HG02884 (cell line): ENCODE results near the gene TPO.

Experiments used
- ATAC-seq: cut with Tn5 transposase; IDR thresholded peaks from one replicate; pipeline ENCODE4 v1.9.1; 2021; ENCODE audit warnings: mild to moderate bottlenecking, moderate library complexity; ENCODE audit not compliant: unreplicated experiment

The TPO gene

DNA sequence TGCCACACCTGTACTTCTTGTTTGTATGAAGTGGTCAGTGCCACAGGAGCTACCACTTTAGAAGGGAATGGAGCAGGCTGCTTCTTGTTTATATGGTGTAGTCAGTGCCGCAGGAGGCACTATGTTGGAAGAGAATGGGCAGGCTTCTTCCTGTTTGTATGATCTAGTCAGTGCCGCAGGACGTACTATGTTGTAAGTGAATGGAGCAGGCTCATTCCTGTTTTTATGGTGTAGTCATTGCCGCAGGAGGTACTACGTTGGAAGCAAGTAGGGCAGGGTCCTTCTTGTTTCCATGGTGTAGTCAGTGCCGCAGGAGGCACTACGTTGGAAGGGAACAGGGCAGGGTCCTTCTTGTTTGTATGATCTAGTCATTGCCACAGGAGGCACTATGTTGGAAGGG is 27.3 kb downstream of the TPO start:
- no peak for ATAC-seq

DNA sequence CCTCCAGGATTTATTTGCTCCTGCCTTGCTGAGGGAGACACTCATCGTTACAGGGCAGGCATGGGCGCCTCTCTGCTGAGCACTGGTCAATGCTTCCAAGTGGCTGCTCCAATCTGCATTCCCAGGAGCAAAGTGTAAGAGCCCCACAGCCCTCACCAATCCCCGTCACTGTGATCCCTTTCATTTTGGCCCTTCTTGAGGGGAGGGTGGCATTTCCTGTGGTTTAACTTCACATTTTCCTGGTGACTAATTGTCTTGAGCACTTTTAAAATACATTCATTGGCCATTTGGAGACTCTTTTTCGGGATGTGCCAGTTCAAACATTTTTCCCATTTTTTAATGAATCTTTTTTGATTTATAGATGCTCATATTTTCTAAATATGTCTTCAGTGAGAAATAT is 33.0 kb downstream of the TPO start:
- ATAC-seq: no peak

DNA sequence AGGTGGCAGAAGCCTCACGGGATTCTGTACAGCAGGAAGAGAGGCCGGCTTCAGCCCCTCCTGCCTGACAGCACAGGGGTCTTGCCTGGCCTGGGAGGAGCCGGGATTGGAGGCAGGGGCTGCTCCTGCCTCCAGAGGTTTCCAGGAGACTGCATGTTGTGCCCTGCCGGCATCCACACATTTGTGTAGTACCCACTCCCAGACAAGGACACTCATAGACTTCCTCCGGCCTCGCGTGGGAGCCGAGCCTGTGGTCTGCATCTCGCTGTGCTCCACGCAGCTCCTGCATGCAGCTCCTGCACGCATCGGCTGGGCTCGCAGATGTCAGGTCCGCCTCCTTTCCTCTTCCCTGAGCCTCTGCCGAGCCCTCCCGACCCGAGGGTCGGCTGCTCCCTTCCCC is 34.7 kb downstream of the TPO start:
- ATAC-seq: no peak

DNA sequence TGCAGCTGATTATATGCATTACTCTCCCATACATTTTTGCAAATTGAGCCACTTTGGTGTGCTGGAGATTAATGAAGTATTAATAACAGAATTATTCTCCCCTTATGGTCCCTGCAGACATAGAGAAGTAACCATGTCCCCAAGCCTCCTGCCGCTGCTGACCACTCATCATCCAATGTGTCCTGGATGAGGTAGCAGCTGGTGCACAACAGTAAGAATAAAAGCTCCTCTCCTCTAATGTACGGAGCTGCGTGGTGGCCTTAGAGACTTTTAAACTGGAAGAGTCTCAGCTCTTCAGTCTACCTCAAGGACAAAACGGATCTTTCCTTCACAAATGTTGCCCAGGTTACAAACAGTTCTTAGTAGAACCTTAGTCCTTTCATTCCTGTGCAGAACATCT is 37.7 kb downstream of the TPO start:
- ATAC-seq: no peak

DNA sequence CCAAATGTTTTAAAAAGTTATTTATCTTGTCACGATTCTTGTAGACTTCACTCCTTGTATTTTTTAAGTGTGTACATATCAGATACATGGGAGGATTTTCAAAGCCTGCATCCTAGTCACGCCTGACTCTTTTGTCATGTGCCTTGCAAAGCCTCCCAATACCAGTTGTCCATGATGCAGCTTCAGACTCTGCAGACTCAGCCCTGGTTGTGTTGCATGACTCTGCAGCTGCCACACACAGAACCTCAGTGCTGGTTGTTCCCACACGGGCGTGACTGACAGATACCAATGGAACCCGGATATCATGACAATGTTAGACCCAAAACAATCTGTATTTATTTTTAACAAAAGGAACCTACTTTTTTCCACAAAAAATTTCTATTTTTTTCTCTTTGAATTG is 38.2 kb downstream of the TPO start:
- no peak for ATAC-seq

- ATAC-seq: no peak
Measured at GRCh38 chr2:1453561-1453960, 40.3 kb downstream of the TPO start.

- ATAC-seq: no peak
Measured at GRCh38 chr2:1454346-1454745, 41.1 kb downstream of the TPO start.

DNA sequence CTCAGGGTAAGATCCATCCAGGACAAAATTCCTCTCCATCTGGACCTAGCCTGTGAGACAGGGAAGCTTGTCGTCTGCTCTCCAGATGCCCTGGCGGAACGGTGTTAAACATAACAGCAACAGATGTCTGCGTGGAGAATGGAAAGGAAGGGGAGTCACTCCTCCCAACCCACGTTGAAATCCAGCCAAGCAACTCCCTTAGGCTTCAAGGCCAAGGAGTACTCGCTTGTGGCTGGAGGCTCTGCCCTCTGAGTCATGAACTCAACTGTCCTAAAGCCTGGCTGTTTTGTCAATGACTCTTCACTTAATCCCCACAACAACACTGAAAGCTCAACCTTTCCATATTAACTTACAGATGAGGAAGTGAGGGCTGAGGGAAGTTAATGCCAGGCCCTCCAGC is 42.2 kb downstream of the TPO start:
- no peak for ATAC-seq

DNA sequence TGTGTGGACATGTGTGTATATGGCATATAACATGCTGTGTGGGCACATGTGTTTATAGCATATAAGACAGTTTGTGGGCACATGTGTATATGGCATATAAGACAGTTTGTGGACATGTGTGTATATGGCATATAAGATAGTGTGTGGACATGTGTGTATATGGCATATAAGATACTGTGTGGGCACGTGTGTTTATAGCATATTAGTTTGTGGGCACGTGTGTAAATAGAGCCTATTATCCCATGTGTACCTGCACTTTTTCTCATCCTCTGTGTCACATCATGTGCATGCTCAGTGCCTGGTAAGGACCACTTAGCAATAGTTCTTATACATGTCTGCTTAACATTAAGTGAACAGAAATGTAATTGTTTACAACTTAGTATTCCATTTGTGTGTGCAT is 45.2 kb downstream of the TPO start:
- ATAC-seq: no peak

DNA sequence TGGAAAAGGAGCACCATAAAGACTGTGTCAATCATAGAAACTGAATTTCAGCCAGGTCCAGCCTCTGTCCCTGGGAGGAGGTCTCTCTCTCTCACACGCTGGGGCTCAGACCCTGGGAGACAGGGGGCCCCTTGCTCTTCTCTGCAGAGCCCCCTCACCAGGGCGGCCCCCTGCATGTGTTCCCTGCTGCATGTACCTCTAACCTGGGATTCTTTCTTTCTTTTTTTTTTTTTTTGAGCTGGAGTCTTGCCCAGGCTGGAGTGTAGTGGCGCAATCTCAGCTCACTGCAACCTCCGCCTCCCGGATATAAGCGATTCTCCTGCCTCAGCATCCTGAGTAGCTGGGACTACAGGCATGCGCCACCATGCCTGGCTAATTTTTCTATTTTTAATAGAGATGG is 46.5 kb downstream of the TPO start:
- no peak for ATAC-seq

- ATAC-seq: no peak
Measured at GRCh38 chr2:1460851-1461418, 47.7 kb downstream of the TPO start.

GRCh38 chr2:1461507-1462390 is 48.5 kb downstream of the TPO start:
- ATAC-seq: no peak

DNA sequence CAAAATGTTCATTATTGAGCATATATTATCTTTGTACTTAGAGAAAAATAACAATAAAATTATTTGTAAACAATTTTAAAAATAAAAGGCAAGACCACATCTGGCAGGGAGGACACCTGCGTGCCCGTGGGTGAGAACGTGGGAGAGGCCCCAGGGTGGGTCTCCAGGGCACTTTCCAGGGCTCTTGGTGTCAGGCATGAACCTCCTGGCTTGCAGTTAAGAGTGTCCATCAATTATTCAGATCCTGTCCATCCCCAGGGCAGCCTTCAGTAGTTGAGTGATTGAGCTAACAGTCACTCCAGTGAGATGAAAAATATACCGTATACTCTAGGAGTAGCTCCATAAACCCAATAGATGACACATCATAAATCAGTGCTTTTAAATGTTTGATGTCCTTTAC is 49.7 kb downstream of the TPO start:
- ATAC-seq: no peak

- ATAC-seq: no peak
Measured at GRCh38 chr2:1472350-1472749, 59.1 kb downstream of the TPO start.

DNA sequence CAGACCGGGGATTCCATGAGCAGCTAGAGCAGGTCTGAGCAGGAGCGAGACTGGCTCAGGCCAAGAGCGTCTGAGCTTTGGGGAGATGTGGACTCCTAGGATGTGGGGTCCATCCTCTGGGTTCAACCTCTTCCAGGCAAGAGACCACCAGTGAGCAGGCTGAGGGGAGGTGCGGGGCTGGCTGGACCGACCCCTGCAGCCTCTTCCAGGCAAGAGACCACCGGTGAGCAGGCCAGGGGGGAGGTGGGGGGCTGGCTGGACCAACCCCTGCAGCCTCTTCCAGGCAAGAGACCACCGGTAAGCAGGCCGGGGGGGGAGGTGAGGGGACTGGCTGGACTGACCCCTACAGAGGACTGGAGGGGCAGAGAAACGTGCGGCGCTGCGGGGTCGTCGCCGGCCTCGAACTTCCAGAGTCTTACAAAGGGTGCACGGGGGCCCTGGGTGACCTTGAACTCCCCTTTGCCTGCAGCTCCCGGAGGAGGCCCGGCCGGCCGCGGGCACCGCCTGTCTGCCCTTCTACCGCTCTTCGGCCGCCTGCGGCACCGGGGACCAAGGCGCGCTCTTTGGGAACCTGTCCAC is 63.4 kb downstream of the TPO start:
- no peak for ATAC-seq

DNA sequence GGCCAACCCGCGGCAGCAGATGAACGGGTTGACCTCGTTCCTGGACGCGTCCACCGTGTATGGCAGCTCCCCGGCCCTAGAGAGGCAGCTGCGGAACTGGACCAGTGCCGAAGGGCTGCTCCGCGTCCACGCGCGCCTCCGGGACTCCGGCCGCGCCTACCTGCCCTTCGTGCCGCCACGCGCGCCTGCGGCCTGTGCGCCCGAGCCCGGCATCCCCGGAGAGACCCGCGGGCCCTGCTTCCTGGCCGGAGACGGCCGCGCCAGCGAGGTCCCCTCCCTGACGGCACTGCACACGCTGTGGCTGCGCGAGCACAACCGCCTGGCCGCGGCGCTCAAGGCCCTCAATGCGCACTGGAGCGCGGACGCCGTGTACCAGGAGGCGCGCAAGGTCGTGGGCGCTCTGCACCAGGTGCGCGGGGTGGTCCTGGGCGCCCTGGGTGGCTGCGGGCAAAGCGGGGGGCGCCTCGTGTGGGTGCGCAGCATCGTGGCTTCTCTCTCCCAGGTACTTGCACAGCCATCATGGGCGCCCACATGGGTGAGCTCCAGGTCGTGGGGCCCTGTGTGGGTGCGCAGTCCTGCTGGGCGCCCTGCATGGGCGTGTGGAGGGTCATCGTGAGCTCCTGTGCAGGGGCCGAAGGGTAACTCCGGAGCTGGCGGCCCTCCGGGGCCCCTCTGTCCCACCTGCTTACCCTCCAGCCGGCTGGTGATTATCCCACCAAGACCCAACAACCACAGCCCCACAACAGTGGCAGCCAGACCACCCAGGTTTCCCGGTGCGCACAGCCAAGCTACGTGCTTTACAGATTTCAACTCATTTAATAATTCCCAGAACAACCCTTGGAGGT is 64.2 kb downstream of the TPO start:
- no peak for ATAC-seq

- ATAC-seq: no peak
Measured at GRCh38 chr2:1478311-1479305, 65.3 kb downstream of the TPO start.

- ATAC-seq: no peak
Measured at GRCh38 chr2:1479346-1479745, 66.1 kb downstream of the TPO start.

GRCh38 chr2:1480671-1481076 is 67.4 kb downstream of the TPO start:
- ATAC-seq: no peak
